Epithelial cell of esophagus (primary cell): ENCODE measurements around the gene PSMG1.
"Not testable (repeated sequence)": the region's sequence is repeated elsewhere in the genome, so short reads cannot be mapped to it uniquely, and the experiment has no call there.

Source experiments
- DNase-seq: peaks from one replicate; pipeline ENCODE4 v3.0.0; 2010; ENCODE audit warnings: low read depth
- H3K4me3 ChIP-seq: 2 replicates; pipeline ENCODE4 v1.5.1; 2011; ENCODE audit warnings: mild to moderate bottlenecking, low read length, control low read depth
- CTCF ChIP-seq: IDR thresholded peaks from 2 replicates; pipeline ENCODE4 v1.5.1; 2011; ENCODE audit warnings: low read depth, mild to moderate bottlenecking, low read length, control low read depth, inconsistent platforms; ENCODE audit not compliant: insufficient read depth; ENCODE audit errors: missing control alignments

Gene PSMG1

GRCh38 chr21:39136138-39136537 is 47.1 kb downstream of the PSMG1 start:
- peak; percentile 61 for TF ChIP-seq CTCF
- DNase-seq = peak; percentile 70
- H3K4me3 ChIP-seq = not testable (repeated sequence)

- no peak overlapping the region for H3K4me3 ChIP-seq
- TF ChIP-seq CTCF = no peak
Measured at GRCh38 chr21:39134288-39134810, 48.9 kb downstream of the PSMG1 start.

GRCh38 chr21:39132248-39132647 is 51.0 kb downstream of the PSMG1 start:
- no peak for TF ChIP-seq CTCF
- DNase-seq = peak; percentile 31
- H3K4me3 ChIP-seq = no peak overlapping the region

More at GRCh38 chr21:39134288-39134810, 48.9 kb downstream of the PSMG1 start:
- no peak for DNase-seq

GRCh38 chr21:39131791-39132190 is 51.5 kb downstream of the PSMG1 start:
- no peak for TF ChIP-seq CTCF
- DNase-seq = no peak
- no peak overlapping the region for H3K4me3 ChIP-seq

GRCh38 chr21:39127506-39127905 is 55.7 kb downstream of the PSMG1 start:
- H3K4me3 ChIP-seq = no peak overlapping the region
- DNase-seq = no peak
- TF ChIP-seq CTCF = no peak

- no peak for TF ChIP-seq CTCF
- no peak overlapping the region for H3K4me3 ChIP-seq
- no peak for DNase-seq
Measured at GRCh38 chr21:39126486-39126806, 56.8 kb downstream of the PSMG1 start.

GRCh38 chr21:39125752-39126485 is 57.3 kb downstream of the PSMG1 start:
- peak; percentile 78 for TF ChIP-seq CTCF
- no peak overlapping the region for H3K4me3 ChIP-seq
- peak; percentile 76 for DNase-seq
